Stomach (tissue), 9 donors: ENCODE results near the gene FLOT1. TPM values are rescaled to one million over a fixed set of nuclear protein-coding genes. Genes with fewer than 3 reads are reported as not detected.
"Not testable (repeated sequence)": the region's sequence is repeated elsewhere in the genome, so short reads cannot be mapped to it uniquely, and the experiment has no call there.

Experiments used
- DNase-seq, 2 donors: peaks; one replicate each; pipeline versions ENCODE4 v3.0.0 to v3.0.0-alpha.2; 2013 to 2019
- H3K27ac ChIP-seq, 5 donors: fragments of 200-600 bp in 4 of 5; sonication (generic) in 4 of 5; one replicate each; pipeline ENCODE4 v1.5.1; 2013 to 2019; ENCODE audit warnings: mild to moderate bottlenecking in 1 of 5, moderate library complexity in 1 of 5
- H3K27me3 ChIP-seq, 3 donors: fragments of 200-600 bp; sonication (generic); one replicate each; pipeline ENCODE4 v1.5.1; 2017 to 2019; ENCODE audit warnings: mixed run types in 1 of 3
- H3K36me3 ChIP-seq, 4 donors: fragments of 200-600 bp; sonication (generic); 1 replicate in 3 of 4; 2 replicates in 1 of 4; pipeline ENCODE4 v1.5.1; 2016 to 2019
- H3K4me1 ChIP-seq, 4 donors: fragments of 200-600 bp; sonication (generic); one replicate each; pipeline ENCODE4 v1.5.1; 2016 to 2019
- H3K4me3 ChIP-seq, 4 donors: fragments of 200-600 bp; sonication (generic) in 3 of 4; one replicate each; pipeline ENCODE4 v1.5.1; 2016 to 2019; ENCODE audit warnings: mild to moderate bottlenecking in 1 of 4
- H3K9me3 ChIP-seq, 4 donors: fragments of 200-600 bp; sonication (generic); one replicate each; pipeline ENCODE4 v1.5.1; 2016 to 2019
- CTCF ChIP-seq, 7 experiments: fragments of 450-650 bp in 4 of 7; fragments of 200-600 bp in 3 of 7; sonication (generic) in 3 of 7; IDR thresholded peaks; one replicate each; pipeline ENCODE4 v1.5.1; 2016 to 2019; ENCODE audit warnings: antibody characterized with exemption in 7 of 7, control low read depth in 2 of 7, mild to moderate bottlenecking in 1 of 7
- EP300 ChIP-seq: sonication (generic); formaldehyde crosslinking; IDR thresholded peaks from one replicate; pipeline ENCODE4 v1.6.1; 2017; ENCODE audit warnings: antibody characterized with exemption
- POLR2A ChIP-seq, 4 donors: fragments of 450-650 bp; IDR thresholded peaks; one replicate each; pipeline ENCODE4 v1.6.1; 2016; ENCODE audit warnings: antibody characterized with exemption in 4 of 4, control low read depth in 2 of 4, mild to moderate bottlenecking in 1 of 4, moderate library complexity in 1 of 4
- POLR2AphosphoS5 ChIP-seq, 3 donors: sonication (generic); formaldehyde crosslinking; IDR thresholded peaks; one replicate each; pipeline ENCODE4 v1.6.1; 2016; ENCODE audit warnings: antibody characterized with exemption in 3 of 3
- WGBS, 5 donors: extraction: QIAGEN DNeasy Blood & Tissue Kit in 3 of 5; methylation state at CpG; one replicate each; pipeline versions ENCODE4 v1.1.5 to v1.1.7; 2013 to 2018; 5-methylcytosine and 5-hydroxymethylcytosine counted together
- intact Hi-C: fragments of 100-400 bp; cut with DNase I; formaldehyde crosslinking; loops from one replicate; pipeline ENCODE4 v1.15.1; 2023; ENCODE audit warnings: low total_unique reads
- polyA plus RNA-seq, 3 donors: library from polyadenylated mRNA; stranded (reverse); fragments of 200-250 nt; gene quantifications; one replicate each; pipeline ENCODE4 v1.2.3, GENCODE V29; 2013
- total RNA-seq, 5 donors: library from RNA; depleted of rRNA; stranded (reverse); fragments of >200 nt; gene quantifications; one replicate each; pipeline versions ENCODE4 v1.1.0 to v1.2.3, GENCODE V29; 2014 to 2016
- donor health status: healthy with polysubstance abuse.
- donor health status: Bipolar disorder and iron deficiency.
- donor health status: healthy.

Gene FLOT1
- total and polyA plus RNA-seq, 8 donors = 40.6 to 201 (median 125) TPM

GRCh38 chr6:30767158-30767943 lies 24.9 kb upstream of the FLOT1 start:
- no peaks in the 10 kb centered on the region for H3K36me3 ChIP-seq
- TF ChIP-seq POLR2AphosphoS5 (IDR thresholded peaks at IDR 0.05) (no peak), POLR2A (IDR thresholded peaks at IDR 0.05) (no peak), EP300 (no peak), CTCF (IDR thresholded peaks at IDR 0.05) (no peak)
- H3K27ac ChIP-seq = no peak overlapping the region
- H3K9me3 ChIP-seq = no peaks in the 10 kb centered on the region
- peaks cover 29 to 51% (median 36%) of the 10 kb centered on the region in 4 donors for H3K4me1 ChIP-seq
- WGBS, 5 donors = 79 to 94% (median 86%) methylated on average over 9 of the region's 9 CpGs
- no peak for DNase-seq
- H3K4me3 ChIP-seq = no peak overlapping the region
- H3K27me3 ChIP-seq = no peaks in the 10 kb centered on the region
- intact Hi-C loops = no loop called here

GRCh38 chr6:30766461-30767157 lies 24.1 kb upstream of the FLOT1 start:
- DNase-seq = no peak

GRCh38 chr6:30765495-30765894 lies 23.0 kb upstream of the FLOT1 start:
- intact Hi-C loops, H3K9me3 ChIP-seq, H3K36me3 ChIP-seq, DNase-seq, H3K27ac ChIP-seq, H3K4me3 ChIP-seq, H3K27me3 ChIP-seq: not testable (repeated sequence)
- peaks cover 29 to 60% (median 37%) of the 10 kb centered on the region in 4 donors for H3K4me1 ChIP-seq
- WGBS, 5 donors = 83 to 94% (median 87%) methylated on average over 1 of the region's 1 CpG

More at GRCh38 chr6:30766461-30767157, 24.1 kb upstream of the FLOT1 start:
- Histone ChIP-seq H3K4me1 (peaks cover 29 to 51% (median 36%) of the 10 kb centered on the region in 4 donors), H3K27me3 (no peaks in the 10 kb centered on the region), H3K4me3 (no peak overlapping the region), H3K27ac (no peak overlapping the region), H3K9me3 (no peaks in the 10 kb centered on the region), H3K36me3 (no peaks in the 10 kb centered on the region)
- 66 to 82% (median 74%) methylated on average over 6 of the region's 6 CpGs for WGBS, 5 donors
- TF ChIP-seq POLR2A (IDR thresholded peaks at IDR 0.05) = no peak
- intact Hi-C loops = no loop called here

GRCh38 chr6:30764490-30765043 lies 22.1 kb upstream of the FLOT1 start:
- H3K9me3 ChIP-seq, intact Hi-C loops, H3K4me3 ChIP-seq, DNase-seq, H3K27me3 ChIP-seq, H3K36me3 ChIP-seq: not testable (repeated sequence)
- Histone ChIP-seq H3K4me1 (peaks cover 23 to 53% (median 34%) of the 10 kb centered on the region in 4 donors), H3K27ac (peak overlapping the region; percentile 56 to 72 (median 66))
- 31 to 76% (median 53%) methylated on average over 13 of the region's 13 CpGs for WGBS, 5 donors

GRCh38 chr6:30763618-30764489 lies 21.4 kb upstream of the FLOT1 start:
- Histone ChIP-seq H3K27me3 (no peaks in the 10 kb centered on the region), H3K4me3 (no peak overlapping the region), H3K4me1 (peaks cover 16 to 46% (median 30%) of the 10 kb centered on the region in 4 donors), H3K27ac (peak overlapping the region; percentile 56 to 72 (median 66)), H3K9me3 (no peaks in the 10 kb centered on the region), H3K36me3 (no peaks in the 10 kb centered on the region)
- DNase-seq = peak in 1 of 2 donors; percentile 71
- no peak for TF ChIP-seq POLR2A (IDR thresholded peaks at IDR 0.05)
- TF ChIP-seq CTCF (IDR thresholded peaks at IDR 0.05) = no peak
- TF ChIP-seq EP300 = no peak
- TF ChIP-seq POLR2AphosphoS5 (IDR thresholded peaks at IDR 0.05) = no peak
- 30 to 47% (median 33%) methylated on average over 8 of the region's 8 CpGs for WGBS, 5 donors
- intact Hi-C loops = no loop called here
